ENCODE measurements around the gene IQCF6.

DNA sequence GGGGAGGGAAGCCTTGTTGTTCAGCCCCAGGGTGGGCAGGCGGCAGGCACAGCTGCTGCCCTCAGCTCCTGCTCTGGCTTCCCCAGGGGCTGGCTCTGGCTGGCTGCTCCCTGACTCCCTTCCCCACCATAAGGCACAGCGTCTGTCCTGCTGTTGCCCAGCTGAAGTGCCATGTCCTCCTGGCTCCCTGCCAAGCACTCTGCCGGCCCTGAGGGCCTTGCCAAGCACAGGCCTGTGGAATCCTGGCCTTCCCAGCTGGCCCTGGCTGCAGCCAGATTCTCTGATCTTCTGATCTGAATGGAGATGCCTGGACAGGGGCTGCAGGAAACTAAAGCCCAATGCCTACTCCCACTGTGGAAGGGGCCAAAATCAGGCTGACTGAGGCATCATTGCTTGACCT lies 1.1 kb downstream of the IQCF6 start:
- TF ChIP-seq, protein P1, sequence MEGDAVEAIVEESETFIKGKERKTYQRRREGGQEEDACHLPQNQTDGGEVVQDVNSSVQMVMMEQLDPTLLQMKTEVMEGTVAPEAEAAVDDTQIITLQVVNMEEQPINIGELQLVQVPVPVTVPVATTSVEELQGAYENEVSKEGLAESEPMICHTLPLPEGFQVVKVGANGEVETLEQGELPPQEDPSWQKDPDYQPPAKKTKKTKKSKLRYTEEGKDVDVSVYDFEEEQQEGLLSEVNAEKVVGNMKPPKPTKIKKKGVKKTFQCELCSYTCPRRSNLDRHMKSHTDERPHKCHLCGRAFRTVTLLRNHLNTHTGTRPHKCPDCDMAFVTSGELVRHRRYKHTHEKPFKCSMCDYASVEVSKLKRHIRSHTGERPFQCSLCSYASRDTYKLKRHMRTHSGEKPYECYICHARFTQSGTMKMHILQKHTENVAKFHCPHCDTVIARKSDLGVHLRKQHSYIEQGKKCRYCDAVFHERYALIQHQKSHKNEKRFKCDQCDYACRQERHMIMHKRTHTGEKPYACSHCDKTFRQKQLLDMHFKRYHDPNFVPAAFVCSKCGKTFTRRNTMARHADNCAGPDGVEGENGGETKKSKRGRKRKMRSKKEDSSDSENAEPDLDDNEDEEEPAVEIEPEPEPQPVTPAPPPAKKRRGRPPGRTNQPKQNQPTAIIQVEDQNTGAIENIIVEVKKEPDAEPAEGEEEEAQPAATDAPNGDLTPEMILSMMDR (IDR thresholded peaks at IDR 0.05) = no peak
- TF ChIP-seq POLR2A (IDR thresholded peaks at IDR 0.05) = no peak
